ENCODE data around the gene GRID2.

The GRID2 gene

GRCh38 chr4:93751411-93751810, 1447.6 kb downstream of the GRID2 start:
- DNase-seq (ENCODE audit: low spot score): no peak

- no peak for DNase-seq (ENCODE audit: low spot score)
Measured at GRCh38 chr4:93756101-93756500, 1452.3 kb downstream of the GRID2 start.

GRCh38 chr4:93759506-93759905, 1455.7 kb downstream of the GRID2 start:
- peak; percentile 38 for DNase-seq (ENCODE audit: low spot score)

- DNase-seq (ENCODE audit: low spot score): no peak
Measured at GRCh38 chr4:93760284-93760683, 1456.5 kb downstream of the GRID2 start.

GRCh38 chr4:93761286-93761685, 1457.5 kb downstream of the GRID2 start:
- DNase-seq (ENCODE audit: low spot score): no peak

- DNase-seq (ENCODE audit: low spot score): peak; percentile 44
Measured at GRCh38 chr4:93764639-93765246, 1461.0 kb downstream of the GRID2 start.

- DNase-seq (ENCODE audit: low spot score): no peak
Measured at GRCh38 chr4:93767917-93768316, 1464.2 kb downstream of the GRID2 start.

GRCh38 chr4:93770201-93770600, 1466.4 kb downstream of the GRID2 start:
- no peak for DNase-seq (ENCODE audit: low spot score)

- peak; percentile 41 for DNase-seq (ENCODE audit: low spot score)
Measured at GRCh38 chr4:93771640-93772411, 1468.1 kb downstream of the GRID2 start.

GRCh38 chr4:93772858-93773257, 1469.1 kb downstream of the GRID2 start:
- DNase-seq (ENCODE audit: low spot score): no peak

GRCh38 chr4:93775551-93775950, 1471.8 kb downstream of the GRID2 start:
- peak; percentile 6 for DNase-seq (ENCODE audit: low spot score)

GRCh38 chr4:93776386-93777080, 1472.8 kb downstream of the GRID2 start:
- DNase-seq (ENCODE audit: low spot score): peak; percentile 54

- no peak for DNase-seq (ENCODE audit: low spot score)
Measured at GRCh38 chr4:93777081-93777460, 1473.3 kb downstream of the GRID2 start.

- no peak for DNase-seq (ENCODE audit: low spot score)
Measured at GRCh38 chr4:93779228-93779627, 1475.5 kb downstream of the GRID2 start.

GRCh38 chr4:93780080-93780479, 1476.3 kb downstream of the GRID2 start:
- DNase-seq (ENCODE audit: low spot score): no peak

GRCh38 chr4:93781198-93781597, 1477.4 kb downstream of the GRID2 start:
- DNase-seq (ENCODE audit: low spot score): no peak

- DNase-seq (ENCODE audit: low spot score): no peak
Measured at GRCh38 chr4:93786149-93786548, 1482.4 kb downstream of the GRID2 start.

GRCh38 chr4:93788712-93789111, 1484.9 kb downstream of the GRID2 start:
- peak; percentile 25 for DNase-seq (ENCODE audit: low spot score)

- DNase-seq (ENCODE audit: low spot score): peak; percentile 62
Measured at GRCh38 chr4:93791570-93792195, 1487.9 kb downstream of the GRID2 start.

GRCh38 chr4:93802045-93802444, 1498.3 kb downstream of the GRID2 start:
- DNase-seq (ENCODE audit: low spot score): no peak

GRCh38 chr4:93809773-93810172, 1506.0 kb downstream of the GRID2 start:
- no peak for DNase-seq (ENCODE audit: low spot score)

- no peak for DNase-seq (ENCODE audit: low spot score)
Measured at GRCh38 chr4:93810340-93810992, 1506.7 kb downstream of the GRID2 start.

All from kidney tubule cell (primary cell).